HepG2 (cell line): ENCODE measurements around the gene GPR162. TPM values are rescaled to one million over a fixed set of nuclear protein-coding genes. Genes with fewer than 3 reads are reported as not detected.
A peak's percentile ranks its signal among the peaks of the same experiment; 100 is the strongest.

Source experiments
- ARNTL ChIP-seq: sonication (generic); formaldehyde crosslinking; IDR thresholded peaks from 2 replicates; pipeline ENCODE4 v1.4.0; 2020; ENCODE audit warnings: mild to moderate bottlenecking, missing genetic modification reagents
- KDM1A ChIP-seq: IDR thresholded peaks from 2 replicates; pipeline ENCODE4 v1.6.1; 2016; ENCODE audit warnings: missing compliant biosample characterization
- MAF1 ChIP-seq: sonication (generic); formaldehyde crosslinking; IDR thresholded peaks from 2 replicates; pipeline ENCODE4 v1.5.0; 2020; ENCODE audit warnings: missing genetic modification reagents, borderline replicate concordance
- MBD4 ChIP-seq: IDR thresholded peaks from 2 replicates; pipeline ENCODE4 v1.6.1; 2012; ENCODE audit warnings: low read length, inconsistent platforms, borderline replicate concordance
- MEIS2 ChIP-seq: sonication (generic); formaldehyde crosslinking; IDR thresholded peaks from 2 replicates; pipeline ENCODE4 v1.9.0; 2021; ENCODE audit warnings: mild to moderate bottlenecking, missing genetic modification reagents
- NR3C1 ChIP-seq: sonication (generic); formaldehyde crosslinking; IDR thresholded peaks from 2 replicates; pipeline ENCODE4 v1.4.0; 2020; ENCODE audit warnings: missing genetic modification reagents
- RCOR2 ChIP-seq: IDR thresholded peaks from 2 replicates; pipeline ENCODE4 v1.6.1; 2016; ENCODE audit warnings: missing biosample characterization, missing genetic modification reagents
- SP5 ChIP-seq: IDR thresholded peaks from 2 replicates; pipeline ENCODE4 v1.6.1; 2016; ENCODE audit warnings: low read depth, borderline replicate concordance
- ZFP1 ChIP-seq: IDR thresholded peaks from 2 replicates; pipeline ENCODE4 v1.6.1; 2016
- ZNF317 ChIP-seq: sonication (generic); formaldehyde crosslinking; IDR thresholded peaks from 2 replicates; pipeline ENCODE4 v1.5.0; 2020; ENCODE audit warnings: mild to moderate bottlenecking, missing genetic modification reagents
- ZNF335 ChIP-seq: sonication (generic); formaldehyde crosslinking; IDR thresholded peaks from 2 replicates; pipeline ENCODE4 v1.4.0; 2020; ENCODE audit warnings: missing genetic modification reagents
- ZNF496 ChIP-seq: sonication (generic); formaldehyde crosslinking; IDR thresholded peaks from 2 replicates; pipeline ENCODE4 v1.8.1; 2023; ENCODE audit warnings: mild to moderate bottlenecking, moderate library complexity, missing genetic modification reagents; ENCODE audit not compliant: insufficient replicate concordance
- ZNF772 ChIP-seq: sonication (generic); formaldehyde crosslinking; IDR thresholded peaks from 2 replicates; pipeline ENCODE4 v1.5.0; 2020; ENCODE audit warnings: mild to moderate bottlenecking, missing genetic modification reagents
- polyA plus RNA-seq, 8 experiments: library from polyadenylated mRNA; depleted of rRNA in 3 of 8; stranded (reverse) in 7 of 8; unstranded in 1 of 8; fragments of >200 nt; fragmentation: Illumina TruSeq in 4 of 8; extraction: Trizol in 4 of 8; gene quantifications; 2 replicates each; pipeline versions ENCODE4 v1.2.1 to v1.2.3, GENCODE V29; 2011 to 2016; ENCODE audit warnings: low read depth in 4 of 8, missing spikeins in 1 of 8, mixed read lengths in 1 of 8; ENCODE audit not compliant: insufficient read depth in 1 of 8
- total RNA-seq, 5 experiments: library from RNA; depleted of rRNA; stranded (reverse); fragments of >200 nt; fragmentation: Illumina TruSeq; extraction: Trizol; gene quantifications; 2 replicates each; pipeline ENCODE4 v1.2.3, GENCODE V29; 2016; ENCODE audit warnings: low read depth in 1 of 5
- TF ChIP-seq, protein P1 (sequence below): sonication (generic); formaldehyde crosslinking; IDR thresholded peaks from 2 replicates; pipeline ENCODE4 v1.9.0; 2021; ENCODE audit warnings: mild to moderate bottlenecking, missing genetic modification reagents
- TF ChIP-seq, protein P2 (sequence below): IDR thresholded peaks from 2 replicates; pipeline ENCODE4 v1.6.1; 2016; ENCODE audit warnings: low read depth
- TF ChIP-seq, protein P3 (sequence below): sonication (generic); formaldehyde crosslinking; IDR thresholded peaks from 2 replicates; pipeline ENCODE4 v1.5.0; 2020; ENCODE audit warnings: missing genetic modification reagents
- TF ChIP-seq, protein P4 (sequence below): IDR thresholded peaks from 2 replicates; pipeline ENCODE4 v1.6.1; 2016; ENCODE audit warnings: low read depth, control low read depth

Gene GPR162
- total and polyA plus RNA-seq, 2 of the 13 experiments (the other 11 are each of a cell fraction or from before 2014, with no cell fraction given), result 0.08 TPM; not detected in 1

DNA sequence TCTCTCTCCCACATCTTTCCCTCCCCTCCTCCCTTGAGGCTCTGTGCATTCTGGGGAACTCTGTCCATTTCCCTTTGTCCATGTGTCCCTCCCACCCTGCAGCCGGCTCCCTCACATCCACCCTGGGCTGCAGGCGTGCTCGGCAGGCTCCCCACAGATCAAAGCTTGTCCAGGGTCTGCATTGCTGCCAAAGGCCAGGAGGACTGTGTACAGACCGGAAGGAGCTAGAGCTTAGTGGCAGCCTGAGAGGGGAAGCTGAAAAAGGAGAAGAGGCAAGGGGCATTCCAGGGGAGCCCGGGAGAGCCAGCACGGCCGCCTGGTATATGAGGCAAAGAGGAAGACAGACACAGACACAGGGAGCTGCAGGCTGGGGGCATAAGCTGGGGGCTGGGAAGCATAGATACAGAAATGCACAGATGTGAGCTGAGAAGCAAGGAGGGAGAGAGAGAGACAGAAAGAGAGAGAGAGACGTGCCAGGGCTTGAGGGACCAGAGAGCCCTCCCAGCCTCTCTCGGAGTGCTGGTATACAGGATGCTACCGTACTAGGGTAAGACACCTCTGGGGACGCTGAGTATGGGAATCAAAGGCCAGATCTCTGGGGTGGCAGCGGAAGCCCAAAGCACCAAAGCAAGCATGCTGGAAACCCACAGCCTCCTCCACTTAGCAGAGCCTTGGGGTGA lies 29.0 kb upstream of the GPR162 start (continued):
- TF ChIP-seq, protein P1, sequence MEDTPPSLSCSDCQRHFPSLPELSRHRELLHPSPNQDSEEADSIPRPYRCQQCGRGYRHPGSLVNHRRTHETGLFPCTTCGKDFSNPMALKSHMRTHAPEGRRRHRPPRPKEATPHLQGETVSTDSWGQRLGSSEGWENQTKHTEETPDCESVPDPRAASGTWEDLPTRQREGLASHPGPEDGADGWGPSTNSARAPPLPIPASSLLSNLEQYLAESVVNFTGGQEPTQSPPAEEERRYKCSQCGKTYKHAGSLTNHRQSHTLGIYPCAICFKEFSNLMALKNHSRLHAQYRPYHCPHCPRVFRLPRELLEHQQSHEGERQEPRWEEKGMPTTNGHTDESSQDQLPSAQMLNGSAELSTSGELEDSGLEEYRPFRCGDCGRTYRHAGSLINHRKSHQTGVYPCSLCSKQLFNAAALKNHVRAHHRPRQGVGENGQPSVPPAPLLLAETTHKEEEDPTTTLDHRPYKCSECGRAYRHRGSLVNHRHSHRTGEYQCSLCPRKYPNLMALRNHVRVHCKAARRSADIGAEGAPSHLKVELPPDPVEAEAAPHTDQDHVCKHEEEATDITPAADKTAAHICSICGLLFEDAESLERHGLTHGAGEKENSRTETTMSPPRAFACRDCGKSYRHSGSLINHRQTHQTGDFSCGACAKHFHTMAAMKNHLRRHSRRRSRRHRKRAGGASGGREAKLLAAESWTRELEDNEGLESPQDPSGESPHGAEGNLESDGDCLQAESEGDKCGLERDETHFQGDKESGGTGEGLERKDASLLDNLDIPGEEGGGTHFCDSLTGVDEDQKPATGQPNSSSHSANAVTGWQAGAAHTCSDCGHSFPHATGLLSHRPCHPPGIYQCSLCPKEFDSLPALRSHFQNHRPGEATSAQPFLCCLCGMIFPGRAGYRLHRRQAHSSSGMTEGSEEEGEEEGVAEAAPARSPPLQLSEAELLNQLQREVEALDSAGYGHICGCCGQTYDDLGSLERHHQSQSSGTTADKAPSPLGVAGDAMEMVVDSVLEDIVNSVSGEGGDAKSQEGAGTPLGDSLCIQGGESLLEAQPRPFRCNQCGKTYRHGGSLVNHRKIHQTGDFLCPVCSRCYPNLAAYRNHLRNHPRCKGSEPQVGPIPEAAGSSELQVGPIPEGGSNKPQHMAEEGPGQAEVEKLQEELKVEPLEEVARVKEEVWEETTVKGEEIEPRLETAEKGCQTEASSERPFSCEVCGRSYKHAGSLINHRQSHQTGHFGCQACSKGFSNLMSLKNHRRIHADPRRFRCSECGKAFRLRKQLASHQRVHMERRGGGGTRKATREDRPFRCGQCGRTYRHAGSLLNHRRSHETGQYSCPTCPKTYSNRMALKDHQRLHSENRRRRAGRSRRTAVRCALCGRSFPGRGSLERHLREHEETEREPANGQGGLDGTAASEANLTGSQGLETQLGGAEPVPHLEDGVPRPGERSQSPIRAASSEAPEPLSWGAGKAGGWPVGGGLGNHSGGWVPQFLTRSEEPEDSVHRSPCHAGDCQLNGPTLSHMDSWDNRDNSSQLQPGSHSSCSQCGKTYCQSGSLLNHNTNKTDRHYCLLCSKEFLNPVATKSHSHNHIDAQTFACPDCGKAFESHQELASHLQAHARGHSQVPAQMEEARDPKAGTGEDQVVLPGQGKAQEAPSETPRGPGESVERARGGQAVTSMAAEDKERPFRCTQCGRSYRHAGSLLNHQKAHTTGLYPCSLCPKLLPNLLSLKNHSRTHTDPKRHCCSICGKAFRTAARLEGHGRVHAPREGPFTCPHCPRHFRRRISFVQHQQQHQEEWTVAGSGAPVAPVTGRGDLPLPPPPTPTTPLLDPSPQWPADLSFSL (CRISPR knock-in tag), result peak; percentile 74; the same call in 1 of the 2 replicates
- TF ChIP-seq, protein P2, sequence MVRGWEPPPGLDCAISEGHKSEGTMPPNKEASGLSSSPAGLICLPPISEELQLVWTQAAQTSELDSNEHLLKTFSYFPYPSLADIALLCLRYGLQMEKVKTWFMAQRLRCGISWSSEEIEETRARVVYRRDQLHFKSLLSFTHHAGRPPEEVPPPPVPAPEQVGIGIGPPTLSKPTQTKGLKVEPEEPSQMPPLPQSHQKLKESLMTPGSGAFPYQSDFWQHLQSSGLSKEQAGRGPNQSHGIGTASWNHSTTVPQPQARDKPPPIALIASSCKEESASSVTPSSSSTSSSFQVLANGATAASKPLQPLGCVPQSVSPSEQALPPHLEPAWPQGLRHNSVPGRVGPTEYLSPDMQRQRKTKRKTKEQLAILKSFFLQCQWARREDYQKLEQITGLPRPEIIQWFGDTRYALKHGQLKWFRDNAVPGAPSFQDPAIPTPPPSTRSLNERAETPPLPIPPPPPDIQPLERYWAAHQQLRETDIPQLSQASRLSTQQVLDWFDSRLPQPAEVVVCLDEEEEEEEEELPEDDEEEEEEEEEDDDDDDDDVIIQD, result peak; percentile 66; the same call in 1 of the 2 replicates
- TF ChIP-seq KDM1A (CRISPR knock-in tag), result no peak
- TF ChIP-seq MBD4, result no peak
- TF ChIP-seq ARNTL, result peak; percentile 72
- TF ChIP-seq MAF1, result no peak
- TF ChIP-seq ZNF772 (CRISPR knock-in tag), result 0 out of 2 replicates have a peak, but pooled peaks have one; percentile 49
- no peak for TF ChIP-seq ZFP1
- TF ChIP-seq RCOR2 (CRISPR knock-in tag), result no peak; the same call in 1 of the 2 replicates
- TF ChIP-seq, protein P3, sequence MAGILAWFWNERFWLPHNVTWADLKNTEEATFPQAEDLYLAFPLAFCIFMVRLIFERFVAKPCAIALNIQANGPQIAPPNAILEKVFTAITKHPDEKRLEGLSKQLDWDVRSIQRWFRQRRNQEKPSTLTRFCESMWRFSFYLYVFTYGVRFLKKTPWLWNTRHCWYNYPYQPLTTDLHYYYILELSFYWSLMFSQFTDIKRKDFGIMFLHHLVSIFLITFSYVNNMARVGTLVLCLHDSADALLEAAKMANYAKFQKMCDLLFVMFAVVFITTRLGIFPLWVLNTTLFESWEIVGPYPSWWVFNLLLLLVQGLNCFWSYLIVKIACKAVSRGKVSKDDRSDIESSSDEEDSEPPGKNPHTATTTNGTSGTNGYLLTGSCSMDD, result no peak
- TF ChIP-seq ZNF335, result no peak
- TF ChIP-seq MEIS2 (CRISPR knock-in tag), result peak; percentile 52; the same call in 1 of the 2 replicates
- TF ChIP-seq ZNF317, result peak; percentile 72
- TF ChIP-seq, protein P4, sequence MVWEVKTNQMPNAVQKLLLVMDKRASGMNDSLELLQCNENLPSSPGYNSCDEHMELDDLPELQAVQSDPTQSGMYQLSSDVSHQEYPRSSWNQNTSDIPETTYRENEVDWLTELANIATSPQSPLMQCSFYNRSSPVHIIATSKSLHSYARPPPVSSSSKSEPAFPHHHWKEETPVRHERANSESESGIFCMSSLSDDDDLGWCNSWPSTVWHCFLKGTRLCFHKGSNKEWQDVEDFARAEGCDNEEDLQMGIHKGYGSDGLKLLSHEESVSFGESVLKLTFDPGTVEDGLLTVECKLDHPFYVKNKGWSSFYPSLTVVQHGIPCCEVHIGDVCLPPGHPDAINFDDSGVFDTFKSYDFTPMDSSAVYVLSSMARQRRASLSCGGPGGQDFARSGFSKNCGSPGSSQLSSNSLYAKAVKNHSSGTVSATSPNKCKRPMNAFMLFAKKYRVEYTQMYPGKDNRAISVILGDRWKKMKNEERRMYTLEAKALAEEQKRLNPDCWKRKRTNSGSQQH (CRISPR knock-in tag), result no peak
- TF ChIP-seq ZNF496 (CRISPR knock-in tag), result no peak
- no peak for TF ChIP-seq NR3C1 (CRISPR knock-in tag)
- TF ChIP-seq SP5 (CRISPR knock-in tag), result peak; percentile 93
